K562 (cell line): ENCODE results near the gene KLF2.

ENCODE experiments used
- CTCF ChIP-seq, 3 experiments: IDR thresholded peaks in 2 of 3; conservative IDR thresholded peaks in 1 of 3; 2 replicates each; pipeline ENCODE4 v1.5.1; 2011 to 2012; ENCODE audit warnings: low read length in 3 of 3, mild to moderate bottlenecking in 3 of 3, control low read depth in 2 of 3, improper control_type of control experiment in 1 of 3, inconsistent platforms in 1 of 3, low read depth in 1 of 3, mixed read lengths in 1 of 3, moderate library complexity in 1 of 3; ENCODE audit not compliant: insufficient read depth in 2 of 3
- FOXP1 ChIP-seq: sonication (generic); formaldehyde crosslinking; IDR thresholded peaks from 2 replicates; pipeline ENCODE4 v1.8.0; 2022; ENCODE audit warnings: mild to moderate bottlenecking, missing genetic modification reagents
- KLF6 ChIP-seq: fragments of 250-450 bp; sonication (Bioruptor Pico); IDR thresholded peaks from 2 replicates; pipeline ENCODE4 v1.4.0; 2020; ENCODE audit warnings: mild to moderate bottlenecking, moderate library complexity, borderline replicate concordance
- NFIX ChIP-seq: fragments of 250-450 bp; sonication (Bioruptor Pico); IDR thresholded peaks from 2 replicates; pipeline ENCODE4 v1.4.0; 2020; ENCODE audit warnings: low read depth, mild to moderate bottlenecking, moderate library complexity
- PHF8 ChIP-seq: fragments of 200-600 bp; sonication (generic); IDR thresholded peaks from 2 replicates; pipeline ENCODE4 v1.6.1; 2012; ENCODE audit warnings: mixed run types, mild to moderate bottlenecking, inconsistent platforms, low read length, moderate library complexity, borderline replicate concordance
- POLR2A ChIP-seq: fragments of 450-650 bp; conservative IDR thresholded peaks from 2 replicates; pipeline ENCODE4 v1.6.1; 2016
- POLR2AphosphoS5 ChIP-seq: IDR thresholded peaks from 2 replicates; pipeline ENCODE4 v1.6.1; 2011; ENCODE audit warnings: mild to moderate bottlenecking, low read depth, low read length, moderate library complexity; ENCODE audit not compliant: control insufficient read depth, insufficient read depth
- RAD21 ChIP-seq, 2 experiments: fragments of 250-450 bp in 1 of 2; fragments of 450-650 bp in 1 of 2; sonication (Bioruptor Pico) in 1 of 2; formaldehyde crosslinking in 1 of 2; IDR thresholded peaks in 1 of 2; conservative IDR thresholded peaks in 1 of 2; 2 replicates each; pipeline versions ENCODE4 v1.4.0 to v1.8.0; 2020 to 2022; ENCODE audit warnings: mild to moderate bottlenecking in 2 of 2, moderate library complexity in 1 of 2
- ZNF274 ChIP-seq: IDR thresholded peaks from 2 replicates; pipeline ENCODE4 v1.6.1; 2011; ENCODE audit warnings: low read depth, mild to moderate bottlenecking, low read length, moderate library complexity, borderline replicate concordance
- ZNF3 ChIP-seq: fragments of 250-450 bp; sonication (Bioruptor Pico); IDR thresholded peaks from 2 replicates; pipeline ENCODE4 v1.5.0; 2021; ENCODE audit warnings: mild to moderate bottlenecking, moderate library complexity
- ZNF766 ChIP-seq: fragments of 200-800 bp; sonication (Bioruptor generic); conservative IDR thresholded peaks from 2 replicates; pipeline ENCODE4 v1.6.1; 2016; ENCODE audit warnings: missing genetic modification characterization, missing compliant biosample characterization
- TF ChIP-seq, protein P1 (sequence below), 2 experiments: IDR thresholded peaks; 2 replicates each; pipeline ENCODE4 v1.6.1; 2012; ENCODE audit warnings: improper control_type of control experiment in 2 of 2, low read depth in 2 of 2, low read length in 2 of 2, borderline replicate concordance in 1 of 2

DNA sequence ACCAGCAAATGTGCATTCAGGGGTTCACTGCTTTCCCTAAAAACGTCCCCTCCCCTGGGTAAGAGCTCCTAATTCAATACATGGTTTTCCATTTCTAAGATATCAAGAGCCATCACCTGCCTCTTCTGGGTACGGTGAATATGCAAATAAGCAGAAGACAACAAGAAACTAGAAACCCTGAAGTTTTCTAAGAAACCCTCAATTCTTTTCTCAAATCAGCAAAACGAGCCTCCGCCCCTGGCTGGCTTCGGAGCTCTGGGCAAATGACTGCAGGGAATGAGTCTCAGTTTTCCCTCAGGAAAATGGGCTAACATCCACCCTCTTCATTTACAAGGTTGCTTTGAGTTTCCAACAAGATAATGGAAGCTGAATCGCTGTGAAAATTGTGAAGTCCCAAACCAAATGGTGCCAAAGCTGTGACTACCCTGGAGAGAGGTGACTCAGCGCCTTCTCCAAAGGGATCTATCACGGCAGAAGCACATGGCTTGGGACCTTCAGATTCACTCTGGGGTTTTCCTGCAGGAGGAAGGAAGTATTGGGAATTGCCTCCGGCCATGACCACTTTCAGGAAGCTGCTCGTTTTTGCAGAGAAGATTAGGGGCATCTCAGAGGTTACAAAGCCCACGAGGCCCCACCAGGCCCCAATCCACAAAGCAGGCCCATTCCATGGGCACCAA, 26.6 kb downstream of the KLF2 start:
- TF ChIP-seq, protein P1, sequence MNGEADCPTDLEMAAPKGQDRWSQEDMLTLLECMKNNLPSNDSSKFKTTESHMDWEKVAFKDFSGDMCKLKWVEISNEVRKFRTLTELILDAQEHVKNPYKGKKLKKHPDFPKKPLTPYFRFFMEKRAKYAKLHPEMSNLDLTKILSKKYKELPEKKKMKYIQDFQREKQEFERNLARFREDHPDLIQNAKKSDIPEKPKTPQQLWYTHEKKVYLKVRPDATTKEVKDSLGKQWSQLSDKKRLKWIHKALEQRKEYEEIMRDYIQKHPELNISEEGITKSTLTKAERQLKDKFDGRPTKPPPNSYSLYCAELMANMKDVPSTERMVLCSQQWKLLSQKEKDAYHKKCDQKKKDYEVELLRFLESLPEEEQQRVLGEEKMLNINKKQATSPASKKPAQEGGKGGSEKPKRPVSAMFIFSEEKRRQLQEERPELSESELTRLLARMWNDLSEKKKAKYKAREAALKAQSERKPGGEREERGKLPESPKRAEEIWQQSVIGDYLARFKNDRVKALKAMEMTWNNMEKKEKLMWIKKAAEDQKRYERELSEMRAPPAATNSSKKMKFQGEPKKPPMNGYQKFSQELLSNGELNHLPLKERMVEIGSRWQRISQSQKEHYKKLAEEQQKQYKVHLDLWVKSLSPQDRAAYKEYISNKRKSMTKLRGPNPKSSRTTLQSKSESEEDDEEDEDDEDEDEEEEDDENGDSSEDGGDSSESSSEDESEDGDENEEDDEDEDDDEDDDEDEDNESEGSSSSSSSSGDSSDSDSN (IDR thresholded peaks at IDR 0.05; ENCODE audit: borderline replicate concordance in 1 of 2, low read depth in 2 of 2, low read length in 2 of 2) = no peak
- no peak for TF ChIP-seq CTCF (IDR thresholded peaks at IDR 0.05 in 2 of 3, conservative IDR thresholded peaks at IDR 0.05 in 1 of 3; ENCODE audit: insufficient read depth in 2 of 3, low read depth in 1 of 3, low read length in 3 of 3)
- TF ChIP-seq NFIX (CRISPR knock-in tag) = no peak
- TF ChIP-seq POLR2AphosphoS5 = no peak
- no peak for TF ChIP-seq FOXP1
- TF ChIP-seq ZNF3 (CRISPR knock-in tag) = no peak
- no peak for TF ChIP-seq POLR2A
- no peak for TF ChIP-seq ZNF766 (CRISPR knock-in tag)
- no peak for TF ChIP-seq PHF8
- TF ChIP-seq ZNF274 = no peak
- no peak for TF ChIP-seq KLF6 (CRISPR knock-in tag)
- TF ChIP-seq RAD21 (CRISPR knock-in tag; conservative IDR thresholded peaks at IDR 0.05 in 1 of 2, IDR thresholded peaks at IDR 0.05 in 1 of 2) = no peak
